ENCODE data around the gene UBE2Q2.
"Not testable (repeated sequence)": the region's sequence is repeated elsewhere in the genome, so short reads cannot be mapped to it uniquely, and the experiment has no call there.

DNA sequence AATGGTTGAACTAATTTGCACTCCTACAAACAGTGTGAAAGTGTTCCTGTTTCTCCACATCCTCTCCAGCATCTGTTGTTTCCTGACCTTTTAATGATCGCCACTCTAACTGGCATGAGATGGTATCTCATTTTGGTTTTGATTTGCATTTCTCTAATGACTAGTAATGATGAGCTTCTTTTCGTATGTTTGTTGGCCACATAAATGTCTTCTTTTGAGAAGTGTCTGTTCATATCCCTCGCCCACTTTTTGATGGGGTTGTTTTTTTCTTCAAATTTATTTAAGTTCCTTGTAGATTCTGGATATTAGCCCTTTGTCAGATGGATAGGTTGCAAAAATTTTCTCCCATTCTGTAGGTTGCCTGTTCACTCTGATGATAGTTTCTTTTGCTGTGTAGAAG, 67.1 kb downstream of the UBE2Q2 start:
- TF ChIP-seq, protein P1, sequence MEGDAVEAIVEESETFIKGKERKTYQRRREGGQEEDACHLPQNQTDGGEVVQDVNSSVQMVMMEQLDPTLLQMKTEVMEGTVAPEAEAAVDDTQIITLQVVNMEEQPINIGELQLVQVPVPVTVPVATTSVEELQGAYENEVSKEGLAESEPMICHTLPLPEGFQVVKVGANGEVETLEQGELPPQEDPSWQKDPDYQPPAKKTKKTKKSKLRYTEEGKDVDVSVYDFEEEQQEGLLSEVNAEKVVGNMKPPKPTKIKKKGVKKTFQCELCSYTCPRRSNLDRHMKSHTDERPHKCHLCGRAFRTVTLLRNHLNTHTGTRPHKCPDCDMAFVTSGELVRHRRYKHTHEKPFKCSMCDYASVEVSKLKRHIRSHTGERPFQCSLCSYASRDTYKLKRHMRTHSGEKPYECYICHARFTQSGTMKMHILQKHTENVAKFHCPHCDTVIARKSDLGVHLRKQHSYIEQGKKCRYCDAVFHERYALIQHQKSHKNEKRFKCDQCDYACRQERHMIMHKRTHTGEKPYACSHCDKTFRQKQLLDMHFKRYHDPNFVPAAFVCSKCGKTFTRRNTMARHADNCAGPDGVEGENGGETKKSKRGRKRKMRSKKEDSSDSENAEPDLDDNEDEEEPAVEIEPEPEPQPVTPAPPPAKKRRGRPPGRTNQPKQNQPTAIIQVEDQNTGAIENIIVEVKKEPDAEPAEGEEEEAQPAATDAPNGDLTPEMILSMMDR (conservative IDR thresholded peaks at IDR 0.05 in 1 of 2, IDR thresholded peaks at IDR 0.05 in 1 of 2; ENCODE audit: extremely low read depth in 1 of 2, insufficient read depth in 1 of 2, low read depth in 1 of 2, low read length in 2 of 2), result not testable (repeated sequence)
- not testable (repeated sequence) for TF ChIP-seq EZH2 (IDR thresholded peaks at IDR 0.05; ENCODE audit: borderline replicate concordance, low read length)

Measured in mammary epithelial cell (primary cell).